ENCODE measurements around the gene ADIPOR2.
"Not testable (repeated sequence)": the region's sequence is repeated elsewhere in the genome, so short reads cannot be mapped to it uniquely, and the experiment has no call there.

The ADIPOR2 gene

DNA sequence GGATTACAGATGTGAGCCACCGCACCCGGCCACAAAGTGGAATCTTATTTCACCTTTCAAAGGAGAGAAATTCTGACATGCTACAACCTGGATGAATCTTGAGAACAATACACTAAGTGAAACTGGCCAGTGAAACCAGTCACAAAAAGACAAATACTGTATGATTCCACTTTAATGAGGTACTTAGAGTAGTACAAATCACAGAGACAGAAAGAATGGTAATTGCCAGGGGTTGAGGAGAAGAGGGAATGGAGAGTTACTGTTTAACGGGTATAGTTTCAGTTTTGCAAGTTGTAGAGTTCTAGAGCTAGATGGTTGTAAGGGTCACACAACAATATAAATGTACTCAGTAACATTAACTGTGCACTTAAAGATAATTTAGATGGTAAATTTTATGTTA lies 33.4 kb downstream of the ADIPOR2 start:
- peaks cover 9% of the 10 kb centered on the region for H3K36me3 Mint-ChIP-seq (ENCODE audit: low read depth)
- H3K27ac Mint-ChIP-seq = no peak overlapping the region
- H3K27me3 Mint-ChIP-seq (ENCODE audit: low read depth) = no peaks in the 10 kb centered on the region
- H3K4me1 Mint-ChIP-seq (ENCODE audit: low read depth) = peaks cover 7% of the 10 kb centered on the region
- no peak overlapping the region for H3K4me3 Mint-ChIP-seq
- no peaks in the 10 kb centered on the region for H3K9me3 Mint-ChIP-seq

DNA sequence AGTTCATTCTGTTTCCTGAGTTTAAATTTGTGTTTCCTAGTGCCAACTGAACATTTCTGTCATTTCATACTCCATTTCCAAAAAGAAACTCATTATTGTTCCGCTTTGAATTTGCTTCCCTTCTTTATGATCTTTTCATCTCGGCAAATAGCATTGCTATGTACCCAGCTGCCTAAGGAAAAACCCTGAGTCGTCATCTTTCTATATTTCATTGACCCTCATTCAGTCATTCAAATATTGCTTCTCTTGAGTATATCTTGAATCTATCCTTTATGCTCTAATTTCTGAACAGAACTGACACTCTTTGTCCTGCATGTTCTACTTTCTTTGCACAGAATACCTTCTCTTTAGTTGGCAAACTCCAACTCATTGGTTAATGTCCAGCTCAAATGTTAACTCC lies 35.9 kb downstream of the ADIPOR2 start:
- Mint-ChIP-seq H3K27ac (no peak overlapping the region), H3K36me3 (ENCODE audit: low read depth) (peaks cover 15% of the 10 kb centered on the region), H3K9me3 (no peaks in the 10 kb centered on the region), H3K27me3 (ENCODE audit: low read depth) (no peaks in the 10 kb centered on the region), H3K4me1 (ENCODE audit: low read depth) (peaks cover 6% of the 10 kb centered on the region), H3K4me3 (no peak overlapping the region)

DNA sequence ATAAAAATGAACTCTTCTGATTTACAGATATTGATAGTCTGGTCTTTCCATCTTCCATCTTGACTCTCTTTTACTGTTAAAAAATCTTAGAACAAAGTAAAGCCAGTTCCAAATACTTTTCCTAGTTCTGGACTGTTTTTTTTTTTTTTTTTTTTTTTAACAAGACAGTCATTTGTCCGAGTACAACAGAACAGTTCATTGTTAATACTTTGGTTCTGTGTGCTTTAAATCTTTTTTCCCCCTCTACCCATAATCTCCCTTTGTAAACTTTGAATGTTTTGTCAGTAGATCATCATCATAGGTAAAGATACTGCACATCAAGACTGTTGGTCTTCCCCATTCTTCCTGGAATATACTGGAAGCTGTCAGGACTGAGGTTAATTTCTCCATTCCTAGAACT lies 38.0 kb downstream of the ADIPOR2 start:
- Mint-ChIP-seq H3K9me3 (no peaks in the 10 kb centered on the region), H3K4me1 (ENCODE audit: low read depth) (peaks cover 9% of the 10 kb centered on the region), H3K27me3 (ENCODE audit: low read depth) (no peaks in the 10 kb centered on the region), H3K4me3 (no peak overlapping the region), H3K36me3 (ENCODE audit: low read depth) (peaks cover 18% of the 10 kb centered on the region), H3K27ac (no peak overlapping the region)

GRCh38 chr12:1731019-1731687 lies 40.3 kb downstream of the ADIPOR2 start:
- H3K4me1 Mint-ChIP-seq (ENCODE audit: low read depth) = peaks cover 7% of the 10 kb centered on the region
- no peak overlapping the region for H3K4me3 Mint-ChIP-seq
- no peak overlapping the region for H3K27ac Mint-ChIP-seq
- H3K27me3 Mint-ChIP-seq (ENCODE audit: low read depth) = no peaks in the 10 kb centered on the region
- peaks cover 15% of the 10 kb centered on the region for H3K36me3 Mint-ChIP-seq (ENCODE audit: low read depth)
- no peaks in the 10 kb centered on the region for H3K9me3 Mint-ChIP-seq

DNA sequence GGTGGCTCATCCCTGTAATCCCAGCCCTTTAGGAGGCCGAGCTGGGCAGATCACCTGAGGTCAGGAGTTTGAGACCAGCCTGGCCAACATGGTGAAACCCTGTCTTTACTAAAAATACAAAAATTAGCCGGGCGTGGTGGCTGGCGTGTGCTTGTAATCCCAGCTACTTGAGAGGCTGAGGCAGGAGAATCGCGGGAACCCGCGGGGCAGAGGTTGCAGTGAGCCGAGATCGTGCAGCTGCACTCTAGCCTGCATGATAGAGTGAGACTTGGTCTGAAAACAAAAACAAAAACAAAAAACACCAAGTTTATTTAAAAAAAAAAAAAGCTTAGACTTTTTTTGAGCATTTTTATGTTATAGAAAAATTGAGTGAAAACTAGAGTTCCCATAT lies 40.8 kb downstream of the ADIPOR2 start:
- not testable (repeated sequence) for H3K27ac Mint-ChIP-seq; H3K27me3 Mint-ChIP-seq (ENCODE audit: low read depth); H3K9me3 Mint-ChIP-seq; H3K4me3 Mint-ChIP-seq; H3K4me1 Mint-ChIP-seq (ENCODE audit: low read depth)
- H3K36me3 Mint-ChIP-seq (ENCODE audit: low read depth) = peaks cover 16% of the 10 kb centered on the region

DNA sequence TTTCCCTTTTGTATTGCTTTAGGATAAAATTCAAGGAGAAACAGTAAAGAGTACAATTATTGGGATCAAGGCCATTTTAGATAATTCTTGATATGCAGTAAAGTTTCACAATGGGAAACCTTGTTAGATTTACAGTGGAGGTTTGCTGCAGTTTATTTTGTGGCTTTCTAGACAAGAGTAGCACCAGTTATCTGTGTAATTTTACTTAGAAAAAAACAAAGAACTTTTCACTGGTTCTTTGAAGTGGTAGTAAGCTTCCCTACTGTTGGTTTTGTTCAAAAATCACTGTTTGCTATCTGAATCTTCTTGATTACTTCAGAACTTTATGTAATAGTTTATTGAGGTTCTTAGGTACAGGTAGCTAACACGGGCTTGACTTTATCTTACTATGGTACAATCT lies 42.0 kb downstream of the ADIPOR2 start:
- Mint-ChIP-seq H3K27me3 (ENCODE audit: low read depth) (no peaks in the 10 kb centered on the region), H3K4me1 (ENCODE audit: low read depth) (peaks cover 9% of the 10 kb centered on the region), H3K4me3 (no peak overlapping the region), H3K27ac (no peak overlapping the region), H3K36me3 (ENCODE audit: low read depth) (peaks cover 16% of the 10 kb centered on the region), H3K9me3 (no peaks in the 10 kb centered on the region)

- Mint-ChIP-seq H3K4me1 (ENCODE audit: low read depth) (peaks cover 12% of the 10 kb centered on the region), H3K36me3 (ENCODE audit: low read depth) (peaks cover 16% of the 10 kb centered on the region)
- H3K9me3 Mint-ChIP-seq; H3K27ac Mint-ChIP-seq; H3K4me3 Mint-ChIP-seq; H3K27me3 Mint-ChIP-seq (ENCODE audit: low read depth): not testable (repeated sequence)
These were observed 42.8 kb downstream of the ADIPOR2 start for GRCh38 chr12:1733712-1734111.

DNA sequence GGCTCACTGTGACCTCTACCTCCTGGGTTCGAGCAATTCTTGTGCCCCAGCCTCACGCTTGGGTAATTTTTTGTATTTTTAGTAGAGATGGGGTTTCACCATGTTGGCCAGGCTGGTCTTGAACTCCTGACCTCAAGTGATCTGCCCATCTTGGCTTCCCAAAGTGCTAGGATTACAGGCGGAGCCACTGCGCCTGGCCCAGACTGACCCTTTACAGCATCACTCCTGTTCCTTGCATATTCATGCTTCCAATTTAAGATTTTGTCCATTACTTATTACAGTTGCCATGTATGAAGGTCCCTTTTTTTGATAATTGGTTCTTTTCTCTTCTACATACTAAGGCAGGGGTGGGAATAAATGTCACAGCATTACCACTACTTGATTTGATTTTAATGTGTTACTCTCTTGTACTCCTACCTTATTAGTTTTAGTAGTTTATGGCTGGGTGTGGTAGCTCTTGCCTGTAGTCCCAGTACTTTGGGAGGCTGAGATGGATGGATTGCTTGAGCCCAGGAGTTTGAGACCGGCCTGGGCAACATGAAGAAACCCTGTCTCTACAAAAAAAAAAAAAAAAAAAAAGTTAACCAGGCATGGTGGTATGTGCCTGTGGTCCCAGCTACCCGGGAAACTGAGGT lies 46.9 kb downstream of the ADIPOR2 start:
- Mint-ChIP-seq H3K9me3 (no peaks in the 10 kb centered on the region), H3K27me3 (ENCODE audit: low read depth) (no peaks in the 10 kb centered on the region), H3K4me3 (no peak overlapping the region), H3K27ac (no peak overlapping the region), H3K4me1 (ENCODE audit: low read depth) (peaks cover 12% of the 10 kb centered on the region), H3K36me3 (ENCODE audit: low read depth) (peaks cover 4% of the 10 kb centered on the region)

GRCh38 chr12:1738446-1738845 lies 47.6 kb downstream of the ADIPOR2 start:
- Mint-ChIP-seq H3K9me3 (no peaks in the 10 kb centered on the region), H3K36me3 (ENCODE audit: low read depth) (peaks cover 3% of the 10 kb centered on the region), H3K27ac (no peak overlapping the region), H3K4me1 (ENCODE audit: low read depth) (peaks cover 11% of the 10 kb centered on the region), H3K4me3 (no peak overlapping the region), H3K27me3 (ENCODE audit: low read depth) (no peaks in the 10 kb centered on the region)

- no peaks in the 10 kb centered on the region for H3K9me3 Mint-ChIP-seq
- no peak overlapping the region for H3K4me3 Mint-ChIP-seq
- H3K4me1 Mint-ChIP-seq (ENCODE audit: low read depth) = peaks cover 11% of the 10 kb centered on the region
These were observed 48.5 kb downstream of the ADIPOR2 start for GRCh38 chr12:1739368-1739767.

DNA sequence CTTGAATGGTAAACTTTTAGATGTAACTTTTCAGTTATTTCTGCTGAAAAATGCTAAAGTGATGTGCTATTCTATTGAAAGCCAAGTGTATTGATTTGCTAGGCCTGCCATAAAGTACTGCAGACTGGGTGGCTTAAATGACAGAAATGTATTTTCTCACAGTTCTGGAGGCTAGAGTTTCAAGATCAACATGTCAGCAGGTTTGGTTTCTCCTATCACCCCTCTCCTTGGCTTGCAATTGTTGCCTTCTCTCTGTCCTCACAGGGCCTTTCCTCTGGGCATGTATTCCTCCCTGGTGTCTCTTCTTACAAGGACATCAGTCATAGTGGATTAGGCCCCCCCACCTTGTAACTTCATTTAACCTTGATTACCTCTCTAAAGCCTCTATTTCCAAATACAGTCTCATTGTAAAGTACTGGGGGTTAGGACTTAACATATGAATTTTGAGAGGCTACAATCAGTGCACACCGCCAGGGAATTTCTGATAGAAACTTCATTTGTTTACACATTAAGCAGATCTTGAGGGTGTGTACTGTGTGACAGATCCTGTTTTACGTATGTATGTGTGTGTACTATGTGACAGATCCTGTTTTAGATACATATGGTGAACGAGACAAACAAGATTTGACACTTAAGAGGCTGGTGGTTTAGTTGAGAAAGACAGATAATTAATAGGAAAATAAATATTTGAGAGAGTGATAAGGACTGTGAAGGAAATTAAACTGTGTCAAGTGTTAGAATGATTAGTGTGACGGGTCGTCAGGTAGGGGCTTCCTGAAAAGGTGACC lies 49.5 kb downstream of the ADIPOR2 start:
- Mint-ChIP-seq H3K4me1 (ENCODE audit: low read depth) (peaks cover 11% of the 10 kb centered on the region), H3K36me3 (ENCODE audit: low read depth) (peaks cover 11% of the 10 kb centered on the region), H3K4me3 (no peak overlapping the region), H3K27ac (no peak overlapping the region), H3K9me3 (no peaks in the 10 kb centered on the region), H3K27me3 (ENCODE audit: low read depth) (no peaks in the 10 kb centered on the region)

More at GRCh38 chr12:1739368-1739767, 48.5 kb downstream of the ADIPOR2 start:
- Mint-ChIP-seq H3K27ac (no peak overlapping the region), H3K27me3 (ENCODE audit: low read depth) (no peaks in the 10 kb centered on the region), H3K36me3 (ENCODE audit: low read depth) (peaks cover 7% of the 10 kb centered on the region)

- no peaks in the 10 kb centered on the region for H3K27me3 Mint-ChIP-seq (ENCODE audit: low read depth)
- H3K4me1 Mint-ChIP-seq (ENCODE audit: low read depth) = peaks cover 9% of the 10 kb centered on the region
- H3K36me3 Mint-ChIP-seq (ENCODE audit: low read depth) = peaks cover 20% of the 10 kb centered on the region
- H3K9me3 Mint-ChIP-seq = peaks cover 8% of the 10 kb centered on the region
- H3K4me3 Mint-ChIP-seq = no peak overlapping the region
- no peak overlapping the region for H3K27ac Mint-ChIP-seq
These were observed 50.5 kb downstream of the ADIPOR2 start for GRCh38 chr12:1741154-1741949.

GRCh38 chr12:1744932-1745331 lies 54.1 kb downstream of the ADIPOR2 start:
- Mint-ChIP-seq H3K4me3 (no peak overlapping the region), H3K9me3 (peaks cover 29% of the 10 kb centered on the region), H3K27me3 (ENCODE audit: low read depth) (no peaks in the 10 kb centered on the region), H3K27ac (no peak overlapping the region), H3K36me3 (ENCODE audit: low read depth) (peaks cover 44% of the 10 kb centered on the region), H3K4me1 (ENCODE audit: low read depth) (peaks cover 5% of the 10 kb centered on the region)

GRCh38 chr12:1747609-1748008 lies 56.7 kb downstream of the ADIPOR2 start:
- no peaks in the 10 kb centered on the region for H3K4me1 Mint-ChIP-seq (ENCODE audit: low read depth)
- H3K36me3 Mint-ChIP-seq (ENCODE audit: low read depth) = peaks cover 44% of the 10 kb centered on the region
- no peak overlapping the region for H3K27ac Mint-ChIP-seq
- no peak overlapping the region for H3K4me3 Mint-ChIP-seq
- H3K27me3 Mint-ChIP-seq (ENCODE audit: low read depth) = no peaks in the 10 kb centered on the region
- H3K9me3 Mint-ChIP-seq = peaks cover 29% of the 10 kb centered on the region
